Testis (tissue), 2 donors: ENCODE data around the gene LYPLA2.

Source experiments
- CTCF ChIP-seq, 3 experiments: fragments of 450-650 bp in 2 of 3; fragments of 200-600 bp in 1 of 3; sonication (generic) in 1 of 3; IDR thresholded peaks; one replicate each; pipeline ENCODE4 v1.5.1; 2016 to 2019; ENCODE audit warnings: antibody characterized with exemption in 3 of 3, mild to moderate bottlenecking in 2 of 3, moderate library complexity in 1 of 3
- POLR2A ChIP-seq: fragments of 450-650 bp; IDR thresholded peaks from one replicate; pipeline ENCODE4 v1.6.1; 2017; ENCODE audit warnings: antibody characterized with exemption, mild to moderate bottlenecking, moderate library complexity

GRCh38 chr1:23790696-23791515 lies at the start of gene LYPLA2:
- TF ChIP-seq CTCF (IDR thresholded peaks at IDR 0.05) = no peak
- TF ChIP-seq POLR2A = no peak
